Transverse colon (tissue), 4 donors: ENCODE data around the gene MCTP2.

Source experiments
- EP300 ChIP-seq: sonication (generic); formaldehyde crosslinking; IDR thresholded peaks from one replicate; pipeline ENCODE4 v1.6.1; 2017; ENCODE audit warnings: antibody characterized with exemption, low read depth
- POLR2A ChIP-seq: fragments of 450-650 bp; IDR thresholded peaks from one replicate; pipeline ENCODE4 v1.6.1; 2016; ENCODE audit warnings: antibody characterized with exemption, mild to moderate bottlenecking, moderate library complexity
- POLR2AphosphoS5 ChIP-seq, 3 donors: sonication (generic); formaldehyde crosslinking; IDR thresholded peaks; one replicate each; pipeline ENCODE4 v1.6.1; 2016; ENCODE audit warnings: antibody characterized with exemption in 3 of 3
- TF ChIP-seq, protein P1 (sequence below), 5 experiments: fragments of 200-600 bp in 3 of 5; fragments of 450-650 bp in 2 of 5; sonication (generic) in 3 of 5; IDR thresholded peaks; 1 replicate in 2 of 5; 2 replicates in 3 of 5; pipeline ENCODE4 v1.5.1; 2016 to 2017; ENCODE audit warnings: antibody characterized with exemption in 5 of 5, inconsistent platforms in 3 of 5, mild to moderate bottlenecking in 2 of 5, moderate library complexity in 1 of 5

DNA sequence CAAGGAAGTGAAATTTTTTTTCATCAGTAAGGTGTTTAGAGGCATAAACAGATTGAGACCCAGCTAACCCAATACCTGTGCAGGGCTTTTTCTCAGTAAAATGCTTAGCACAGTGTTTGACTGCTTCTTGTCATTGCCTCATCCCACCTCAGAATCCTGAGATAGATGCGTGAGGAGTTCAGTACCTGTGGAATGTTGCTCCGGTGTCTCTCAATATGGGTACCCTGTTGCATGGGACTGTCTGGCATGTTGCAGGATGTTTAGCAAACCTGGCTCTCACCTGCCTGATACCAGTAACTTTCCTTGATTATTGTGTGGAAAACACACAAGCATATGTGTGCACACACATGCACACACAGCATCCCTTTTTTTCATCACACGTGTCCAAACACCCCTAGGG, 128.4 kb downstream of the MCTP2 start:
- TF ChIP-seq, protein P1, sequence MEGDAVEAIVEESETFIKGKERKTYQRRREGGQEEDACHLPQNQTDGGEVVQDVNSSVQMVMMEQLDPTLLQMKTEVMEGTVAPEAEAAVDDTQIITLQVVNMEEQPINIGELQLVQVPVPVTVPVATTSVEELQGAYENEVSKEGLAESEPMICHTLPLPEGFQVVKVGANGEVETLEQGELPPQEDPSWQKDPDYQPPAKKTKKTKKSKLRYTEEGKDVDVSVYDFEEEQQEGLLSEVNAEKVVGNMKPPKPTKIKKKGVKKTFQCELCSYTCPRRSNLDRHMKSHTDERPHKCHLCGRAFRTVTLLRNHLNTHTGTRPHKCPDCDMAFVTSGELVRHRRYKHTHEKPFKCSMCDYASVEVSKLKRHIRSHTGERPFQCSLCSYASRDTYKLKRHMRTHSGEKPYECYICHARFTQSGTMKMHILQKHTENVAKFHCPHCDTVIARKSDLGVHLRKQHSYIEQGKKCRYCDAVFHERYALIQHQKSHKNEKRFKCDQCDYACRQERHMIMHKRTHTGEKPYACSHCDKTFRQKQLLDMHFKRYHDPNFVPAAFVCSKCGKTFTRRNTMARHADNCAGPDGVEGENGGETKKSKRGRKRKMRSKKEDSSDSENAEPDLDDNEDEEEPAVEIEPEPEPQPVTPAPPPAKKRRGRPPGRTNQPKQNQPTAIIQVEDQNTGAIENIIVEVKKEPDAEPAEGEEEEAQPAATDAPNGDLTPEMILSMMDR (IDR thresholded peaks at IDR 0.05) = no peak
- TF ChIP-seq POLR2AphosphoS5 (IDR thresholded peaks at IDR 0.05) (no peak), EP300 (no peak), POLR2A (no peak)
